Erythroblast (primary cell): ENCODE data around the gene CNGB1.

Source experiments
- GATA1 ChIP-seq: IDR thresholded peaks from 2 replicates; pipeline ENCODE4 v1.6.1; 2011; ENCODE audit warnings: low read depth, mild to moderate bottlenecking, control low read depth, low read length, moderate library complexity
- POLR2A ChIP-seq: IDR thresholded peaks from 2 replicates; pipeline ENCODE4 v1.6.1; 2011; ENCODE audit warnings: mild to moderate bottlenecking, low read length

- TF ChIP-seq POLR2A, result no peak
- TF ChIP-seq GATA1, result no peak
Observed at GRCh38 chr16:57991551-57992059, 20.7 kb upstream of the CNGB1 start.
